ENCODE data around the gene GPC3. TPM values are rescaled to one million over a fixed set of nuclear protein-coding genes. Genes with fewer than 3 reads are reported as not detected.

GPC3 gene
- under 1 TPM; 0.20 to 0.22 TPM for total RNA-seq
- 1 to 10 TPM in 1 of 2 donors, not detected in 1; 2.4 TPM for polyA plus RNA-seq

DNA sequence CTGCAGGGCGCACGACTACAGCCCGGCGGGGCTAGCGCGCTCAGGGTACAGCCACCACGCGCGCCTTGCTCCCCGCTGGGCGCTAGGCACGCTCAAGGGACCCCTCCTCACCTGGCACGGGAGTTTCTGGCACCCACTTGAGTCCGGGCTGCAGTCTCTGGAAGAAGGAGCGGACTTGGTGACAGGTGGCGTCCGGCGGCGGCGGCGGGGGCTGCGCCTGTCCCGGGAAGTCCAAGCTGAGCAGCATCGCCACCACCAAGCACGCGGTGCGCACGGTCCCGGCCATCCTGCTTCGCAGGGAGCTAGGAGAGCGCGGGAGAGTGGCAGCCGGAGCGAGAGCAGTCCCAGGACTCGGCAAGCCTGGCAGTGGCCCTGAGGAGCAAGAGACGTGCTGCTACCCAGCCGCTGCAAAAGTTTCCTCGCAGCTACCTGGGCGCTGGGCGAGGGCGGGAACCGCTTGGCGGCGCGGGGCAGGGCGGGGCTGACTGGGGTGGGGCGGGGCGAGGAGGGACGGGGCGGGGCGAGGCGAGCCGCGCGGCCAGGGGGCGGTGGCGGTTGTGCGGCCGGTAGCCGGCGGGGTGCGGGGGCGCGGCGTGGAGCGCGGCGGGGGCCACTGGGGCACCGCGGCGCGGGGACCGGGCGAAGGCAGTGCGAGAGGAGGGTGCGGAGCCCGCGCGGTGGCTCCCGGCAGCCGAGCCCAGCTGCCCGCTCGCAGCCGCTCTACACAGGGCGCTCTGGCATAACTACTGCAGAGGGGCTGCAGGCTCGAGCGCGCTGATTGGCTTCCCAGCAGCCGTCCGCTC is at the start of gene GPC3:
Gene GPC3 (minus strand): TSS at position 431 of the 803 bp plus-strand sequence.
- POLR2A ChIA-PET (ENCODE audit: partially characterized antibody), result no interaction called here
- intact Hi-C loops (cut with micrococcal nuclease), result no loop called here
- Histone ChIP-seq H3K27me3 (ENCODE audit: insufficient read depth, low read length) (no peaks in the 10 kb centered on the region), H3K9me3 (ENCODE audit: control insufficient read depth in 1 of 2, low read length in 2 of 2) (no peaks in the 10 kb centered on the region), H3K4me1 (ENCODE audit: insufficient read depth, low read length) (peaks cover 6% of the 10 kb centered on the region), H3K4me3 (ENCODE audit: low read length in 2 of 2) (no peak within 1 kb of the TSS), H3K27ac (ENCODE audit: low read depth, low read length) (no peak within 1 kb of the TSS), H3K36me3 (ENCODE audit: insufficient read depth, low read length) (no peaks in the 10 kb centered on the region)
- CTCF ChIA-PET (ENCODE audit: partially characterized antibody), result interaction anchor here (1.0 kb wide), 1 partner anchor 63 kb away, joined by 3 read pairs; no protein-coding TSS in a partner anchor
- Mint-ChIP-seq H3K27me3 (peaks cover 16 to 24% of the 10 kb centered on the region in 2 donors), H3K4me1 (peaks cover 0 to 10% (median 4%) of the 10 kb centered on the region in 4 donors), H3K36me3 (no peaks in the 10 kb centered on the region), H3K4me3 (peak within 1 kb of the TSS; percentile 60 to 81 (median 72)), H3K27ac (no peak within 1 kb of the TSS), H3K9me3 (no peaks in the 10 kb centered on the region)
- DNase-seq, result peak; percentile 17 to 32 (median 20)

DNA sequence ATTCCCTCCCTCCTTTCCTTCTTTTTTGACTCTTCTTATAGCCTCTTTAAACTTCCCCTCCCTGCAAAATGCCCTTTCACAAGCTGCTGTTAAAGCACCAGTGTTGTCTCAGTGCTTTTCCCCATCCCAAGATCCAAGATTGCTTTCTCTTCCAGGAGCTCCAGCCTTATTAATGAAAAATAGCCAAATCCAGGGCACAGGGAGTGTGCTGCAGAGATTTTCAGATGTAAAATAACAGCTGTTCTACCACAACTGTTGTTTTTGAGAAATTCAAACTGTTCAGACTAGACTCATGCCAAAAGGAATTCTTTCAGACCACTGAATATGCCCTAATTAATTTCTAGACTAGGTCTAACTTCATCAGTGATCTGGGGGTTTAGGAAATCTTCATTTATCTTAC is 47.0 kb upstream of the GPC3 start:
- intact Hi-C loops (cut with micrococcal nuclease), result no loop called here
- DNase-seq, result no peak
- Mint-ChIP-seq H3K4me3 (no peak overlapping the region), H3K4me1 (no peaks in the 10 kb centered on the region), H3K9me3 (peaks cover 0 to 4% (median 0%) of the 10 kb centered on the region in 8 donors), H3K36me3 (no peaks in the 10 kb centered on the region), H3K27me3 (peaks cover 3 to 4% of the 10 kb centered on the region in 2 donors), H3K27ac (no peak overlapping the region)
- H3K27me3 ChIP-seq (ENCODE audit: insufficient read depth, low read length), result no peaks in the 10 kb centered on the region
- no peak overlapping the region for H3K27ac ChIP-seq (ENCODE audit: low read depth, low read length)
- no peaks in the 10 kb centered on the region for H3K9me3 ChIP-seq (ENCODE audit: control insufficient read depth in 1 of 2, low read length in 2 of 2)
- no peak overlapping the region for H3K4me3 ChIP-seq (ENCODE audit: low read length in 2 of 2)
- H3K4me1 ChIP-seq (ENCODE audit: insufficient read depth, low read length), result no peaks in the 10 kb centered on the region
- H3K36me3 ChIP-seq (ENCODE audit: insufficient read depth, low read length), result no peaks in the 10 kb centered on the region
- POLR2A ChIA-PET (ENCODE audit: partially characterized antibody), result no interaction called here
- CTCF ChIA-PET (ENCODE audit: partially characterized antibody), result no interaction called here

DNA sequence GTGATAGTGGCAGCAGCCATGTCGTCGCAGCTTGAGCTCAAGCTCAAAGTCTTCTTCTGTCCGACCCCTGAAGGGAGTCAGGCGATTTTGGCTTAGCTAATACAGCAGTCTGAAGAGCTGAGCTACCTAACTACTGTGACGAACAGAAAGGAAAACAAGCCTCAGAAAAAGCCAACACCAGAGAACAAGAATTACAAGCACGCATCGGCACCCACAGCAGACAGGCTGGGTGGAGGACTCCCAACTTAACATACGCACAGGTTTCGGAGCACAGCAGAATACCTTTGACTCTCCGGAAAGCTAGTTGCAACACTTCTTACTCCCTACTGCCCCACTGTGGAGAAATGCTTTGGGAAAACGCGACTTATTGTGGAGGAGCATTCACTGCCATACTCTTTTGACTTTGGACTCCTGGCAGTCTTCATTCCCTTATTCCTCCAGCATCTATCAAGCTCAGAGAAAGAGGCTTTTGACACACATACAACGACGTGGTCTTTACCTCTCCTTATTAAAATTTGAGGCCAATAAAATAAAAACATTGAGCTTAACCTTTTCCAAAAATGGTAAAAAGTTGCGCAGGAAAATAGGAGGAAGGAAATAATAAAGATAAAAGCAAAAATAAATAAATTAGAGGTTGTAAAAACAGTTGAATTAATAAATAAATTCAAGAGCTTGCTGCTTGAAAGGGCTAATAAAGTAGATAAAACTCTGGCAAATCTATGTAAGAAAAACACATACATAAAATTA is 41.3 kb upstream of the GPC3 start:
- CTCF ChIA-PET (ENCODE audit: partially characterized antibody), result interaction anchor here (1.2 to 2.2 kb wide), 2 partner anchors 194 to 234 kb away, joined by 3 to 11 read pairs; no protein-coding TSS in a partner anchor
- Mint-ChIP-seq H3K4me3 (peak overlapping the region in 5 of 8 donors; percentile 4 to 47 (median 15)), H3K36me3 (no peaks in the 10 kb centered on the region), H3K27me3 (peaks cover 0 to 3% of the 10 kb centered on the region in 2 donors), H3K4me1 (peaks cover 0 to 8% (median 1%) of the 10 kb centered on the region in 4 donors), H3K27ac (no peak overlapping the region), H3K9me3 (peaks cover 0 to 4% (median 0%) of the 10 kb centered on the region in 8 donors)
- Histone ChIP-seq H3K27me3 (ENCODE audit: insufficient read depth, low read length) (no peaks in the 10 kb centered on the region), H3K4me3 (ENCODE audit: low read length in 2 of 2) (no peak overlapping the region), H3K9me3 (ENCODE audit: control insufficient read depth in 1 of 2, low read length in 2 of 2) (no peaks in the 10 kb centered on the region), H3K36me3 (ENCODE audit: insufficient read depth, low read length) (no peaks in the 10 kb centered on the region), H3K27ac (ENCODE audit: low read depth, low read length) (no peak overlapping the region), H3K4me1 (ENCODE audit: insufficient read depth, low read length) (no peaks in the 10 kb centered on the region)
- peak in 2 of 5 donors; percentile 10 to 18 for DNase-seq
- POLR2A ChIA-PET (ENCODE audit: partially characterized antibody), result no interaction called here
- intact Hi-C loops (cut with micrococcal nuclease), result loop anchor here (1.0 kb wide), 1 partner anchor 234 kb away; no protein-coding TSS in a partner anchor

DNA sequence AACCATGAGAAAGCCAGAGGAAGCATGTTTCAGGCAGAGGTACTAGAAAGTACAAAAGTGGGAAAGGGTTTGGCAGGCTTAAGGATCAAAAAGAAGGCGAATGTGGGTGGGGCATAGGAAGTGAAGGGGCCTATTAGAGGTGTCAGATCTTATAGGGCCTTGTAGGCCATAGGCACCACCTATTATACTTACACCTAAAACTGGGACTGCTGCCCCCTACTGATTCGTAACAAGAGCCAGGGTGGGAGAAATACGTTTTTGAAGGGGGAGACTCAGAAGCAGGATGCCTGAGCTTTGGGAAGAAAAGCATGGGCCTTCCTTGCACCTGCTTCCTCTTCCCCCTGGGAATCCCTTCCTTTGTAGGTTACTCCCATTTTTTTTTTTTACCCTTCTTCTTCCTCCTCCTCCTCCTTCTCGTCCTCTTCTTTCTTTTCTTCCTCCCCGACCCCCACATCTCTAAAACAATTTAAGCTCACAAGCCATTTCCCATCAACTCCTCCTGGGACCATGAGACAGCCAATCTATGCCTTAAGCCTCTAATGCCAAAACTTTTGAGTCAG is 40.7 kb upstream of the GPC3 start:
- Histone ChIP-seq H3K4me1 (ENCODE audit: insufficient read depth, low read length) (no peaks in the 10 kb centered on the region), H3K9me3 (ENCODE audit: control insufficient read depth in 1 of 2, low read length in 2 of 2) (no peaks in the 10 kb centered on the region), H3K27me3 (ENCODE audit: insufficient read depth, low read length) (no peaks in the 10 kb centered on the region), H3K27ac (ENCODE audit: low read depth, low read length) (no peak overlapping the region), H3K4me3 (ENCODE audit: low read length in 2 of 2) (no peak overlapping the region), H3K36me3 (ENCODE audit: insufficient read depth, low read length) (no peaks in the 10 kb centered on the region)
- POLR2A ChIA-PET (ENCODE audit: partially characterized antibody), result no interaction called here
- no peak overlapping the region for H3K27ac Mint-ChIP-seq
- intact Hi-C loops (cut with micrococcal nuclease), result loop anchor here (1.0 kb wide), 1 partner anchor 234 kb away; no protein-coding TSS in a partner anchor
- H3K36me3 Mint-ChIP-seq, result no peaks in the 10 kb centered on the region
- peaks cover 0 to 8% (median 1%) of the 10 kb centered on the region in 4 donors for H3K4me1 Mint-ChIP-seq
- no peaks in the 10 kb centered on the region for H3K9me3 Mint-ChIP-seq
- DNase-seq, result no peak
- no peak overlapping the region for H3K4me3 Mint-ChIP-seq
- CTCF ChIA-PET (ENCODE audit: partially characterized antibody), result interaction anchor here (1.2 to 2.2 kb wide), 2 partner anchors 194 to 233 kb away, joined by 3 to 11 read pairs; no protein-coding TSS in a partner anchor
- H3K27me3 Mint-ChIP-seq, result peaks cover 0 to 3% of the 10 kb centered on the region in 2 donors

GRCh38 chrX:134024686-134025377 is 39.4 kb upstream of the GPC3 start:
- Histone ChIP-seq H3K9me3 (ENCODE audit: control insufficient read depth in 1 of 2, low read length in 2 of 2) (no peaks in the 10 kb centered on the region), H3K27me3 (ENCODE audit: insufficient read depth, low read length) (no peaks in the 10 kb centered on the region), H3K4me3 (ENCODE audit: low read length in 2 of 2) (no peak overlapping the region), H3K4me1 (ENCODE audit: insufficient read depth, low read length) (no peaks in the 10 kb centered on the region), H3K27ac (ENCODE audit: low read depth, low read length) (no peak overlapping the region), H3K36me3 (ENCODE audit: insufficient read depth, low read length) (no peaks in the 10 kb centered on the region)
- H3K9me3 Mint-ChIP-seq, result no peaks in the 10 kb centered on the region
- no peaks in the 10 kb centered on the region for H3K36me3 Mint-ChIP-seq
- intact Hi-C loops (cut with micrococcal nuclease), result no loop called here
- peaks cover 0 to 8% (median 1%) of the 10 kb centered on the region in 4 donors for H3K4me1 Mint-ChIP-seq
- ChIA-PET CTCF (ENCODE audit: partially characterized antibody) (no interaction called here), POLR2A (ENCODE audit: partially characterized antibody) (no interaction called here)
- no peak for DNase-seq
- no peak overlapping the region for H3K4me3 Mint-ChIP-seq
- peaks cover 0 to 3% of the 10 kb centered on the region in 2 donors for H3K27me3 Mint-ChIP-seq
- H3K27ac Mint-ChIP-seq, result no peak overlapping the region

DNA sequence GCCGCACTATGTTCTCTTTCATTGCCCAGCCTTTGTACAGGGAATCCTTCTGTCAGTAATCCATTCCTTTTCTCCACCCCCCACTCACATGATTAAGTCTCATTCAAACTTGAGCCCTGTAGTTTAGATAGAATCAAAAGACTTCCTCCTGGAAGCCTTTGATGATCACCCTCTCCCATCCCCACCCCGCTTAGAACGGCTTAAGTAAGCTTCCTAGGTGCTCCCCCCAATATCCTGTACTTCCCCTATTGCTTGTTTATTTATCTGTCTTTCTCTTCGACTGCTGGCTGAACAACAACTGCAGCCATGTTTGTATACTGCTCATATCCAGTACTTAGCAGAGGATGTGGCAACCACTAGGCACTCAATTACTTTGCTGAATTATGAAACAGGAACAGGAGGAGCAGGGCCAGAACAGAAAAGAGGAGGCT is 38.5 kb upstream of the GPC3 start:
- no peak overlapping the region for H3K4me3 Mint-ChIP-seq
- intact Hi-C loops (cut with micrococcal nuclease), result no loop called here
- CTCF ChIA-PET (ENCODE audit: partially characterized antibody), result no interaction called here
- Histone ChIP-seq H3K27me3 (ENCODE audit: insufficient read depth, low read length) (no peaks in the 10 kb centered on the region), H3K4me3 (ENCODE audit: low read length in 2 of 2) (no peak overlapping the region), H3K36me3 (ENCODE audit: insufficient read depth, low read length) (no peaks in the 10 kb centered on the region), H3K27ac (ENCODE audit: low read depth, low read length) (no peak overlapping the region), H3K9me3 (ENCODE audit: control insufficient read depth in 1 of 2, low read length in 2 of 2) (no peaks in the 10 kb centered on the region), H3K4me1 (ENCODE audit: insufficient read depth, low read length) (no peaks in the 10 kb centered on the region)
- no peak overlapping the region for H3K27ac Mint-ChIP-seq
- DNase-seq, result no peak
- H3K36me3 Mint-ChIP-seq, result no peaks in the 10 kb centered on the region
- POLR2A ChIA-PET (ENCODE audit: partially characterized antibody), result no interaction called here
- H3K9me3 Mint-ChIP-seq, result no peaks in the 10 kb centered on the region
- peaks cover 0 to 4% of the 10 kb centered on the region in 2 donors for H3K27me3 Mint-ChIP-seq
- H3K4me1 Mint-ChIP-seq, result peaks cover 0 to 8% (median 1%) of the 10 kb centered on the region in 4 donors

Data from CD4-positive, alpha-beta memory T cell (primary cell).